HG02571 (cell line): Measurements from ENCODE around the gene DMKN.

Source experiments
- ATAC-seq: cut with Tn5 transposase; IDR thresholded peaks from one replicate; pipeline ENCODE4 v1.9.1; 2021; ENCODE audit warnings: mild to moderate bottlenecking, moderate library complexity; ENCODE audit not compliant: unreplicated experiment

DMKN gene, protein sequence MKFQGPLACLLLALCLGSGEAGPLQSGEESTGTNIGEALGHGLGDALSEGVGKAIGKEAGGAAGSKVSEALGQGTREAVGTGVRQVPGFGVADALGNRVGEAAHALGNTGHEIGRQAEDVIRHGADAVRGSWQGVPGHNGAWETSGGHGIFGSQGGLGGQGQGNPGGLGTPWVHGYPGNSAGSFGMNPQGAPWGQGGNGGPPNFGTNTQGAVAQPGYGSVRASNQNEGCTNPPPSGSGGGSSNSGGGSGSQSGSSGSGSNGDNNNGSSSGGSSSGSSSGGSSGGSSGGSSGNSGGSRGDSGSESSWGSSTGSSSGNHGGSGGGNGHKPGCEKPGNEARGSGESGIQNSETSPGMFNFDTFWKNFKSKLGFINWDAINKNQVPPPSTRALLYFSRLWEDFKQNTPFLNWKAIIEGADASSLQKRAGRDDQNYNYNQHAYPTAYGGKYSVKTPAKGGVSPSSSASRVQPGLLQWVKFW

DNA sequence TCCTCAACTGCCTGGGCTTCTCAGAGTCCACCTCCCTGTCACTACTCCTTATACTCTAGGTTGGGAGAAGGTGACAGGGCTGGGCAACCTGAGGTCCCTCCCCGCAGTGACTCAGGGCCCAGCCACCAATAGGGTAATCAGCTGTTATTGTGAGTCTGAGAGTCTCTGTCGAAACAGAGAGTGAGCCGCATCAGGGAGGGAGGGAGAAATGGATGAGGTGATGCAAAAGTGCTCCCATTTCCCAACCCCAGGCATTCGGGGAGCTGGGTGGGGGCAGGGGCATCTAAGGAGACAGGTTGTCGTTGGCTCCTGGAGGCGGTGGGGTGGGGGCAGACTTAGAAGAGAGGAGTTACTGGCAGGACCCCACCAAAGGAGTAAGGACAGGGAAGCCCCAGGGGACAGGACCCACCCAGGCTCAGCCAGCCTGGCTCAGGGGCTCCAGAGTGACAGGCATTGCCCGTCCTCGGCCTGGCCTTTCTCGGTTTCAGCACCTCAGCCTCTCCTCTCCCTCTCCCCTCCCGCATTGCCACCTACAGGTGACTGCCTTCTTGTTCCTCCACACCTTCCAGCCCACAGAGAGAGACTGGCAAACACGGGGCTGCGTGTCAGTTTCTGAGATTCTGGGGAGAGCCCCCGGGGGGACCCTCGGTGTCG lies at the start of gene DMKN:
Gene DMKN, minus strand, starts transcription at position 22 of the 654 bp plus-strand sequence. CDS start 174 bp downstream, outside the sequence.
- ATAC-seq = no peak

DNA sequence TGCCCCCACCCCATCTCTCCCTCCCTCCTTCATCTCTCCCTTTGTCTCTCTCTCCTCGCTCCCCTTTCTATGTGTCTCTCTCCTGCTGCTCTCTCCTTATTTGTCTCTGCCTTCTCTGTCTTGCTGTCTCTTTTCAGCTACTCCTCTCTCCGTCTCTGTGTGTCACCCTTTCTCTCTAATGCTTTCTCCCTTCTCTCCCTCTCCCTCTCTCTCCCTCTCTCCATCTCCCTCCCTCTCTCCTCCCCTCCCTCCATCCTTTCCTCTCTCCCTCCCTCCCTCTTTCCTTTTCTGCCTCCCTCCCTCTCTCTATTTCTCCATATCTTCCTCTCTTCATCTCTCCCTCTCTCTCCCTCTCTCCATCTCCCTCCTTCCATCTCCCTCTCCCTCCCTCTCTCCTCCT lies 49.3 kb upstream of the DMKN start:
- no peak for ATAC-seq

DNA sequence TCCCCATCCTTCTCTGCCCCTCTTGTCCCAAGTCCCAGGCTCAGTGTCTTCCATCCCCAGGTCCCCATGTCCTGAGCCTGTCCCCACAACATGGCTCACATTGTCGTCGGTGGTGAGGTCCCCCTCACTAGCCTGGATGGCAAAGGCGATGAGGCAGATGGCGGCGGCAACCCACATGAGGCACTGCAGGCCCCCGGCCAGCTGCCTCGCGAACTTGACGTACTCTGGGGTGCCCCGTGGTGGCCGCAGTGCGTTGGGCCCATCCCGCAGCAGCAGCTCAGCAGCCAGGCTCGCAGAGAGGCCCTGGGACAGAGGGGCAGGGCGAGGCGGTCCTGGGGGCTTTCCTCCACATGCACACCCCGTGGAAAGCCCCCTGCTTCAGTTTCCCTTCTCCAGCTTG lies 48.9 kb upstream of the DMKN start:
- ATAC-seq = no peak

GRCh38 chr19:35561436-35561835 lies 48.0 kb upstream of the DMKN start:
- ATAC-seq = no peak

GRCh38 chr19:35560677-35561076 lies 47.2 kb upstream of the DMKN start:
- no peak for ATAC-seq

DNA sequence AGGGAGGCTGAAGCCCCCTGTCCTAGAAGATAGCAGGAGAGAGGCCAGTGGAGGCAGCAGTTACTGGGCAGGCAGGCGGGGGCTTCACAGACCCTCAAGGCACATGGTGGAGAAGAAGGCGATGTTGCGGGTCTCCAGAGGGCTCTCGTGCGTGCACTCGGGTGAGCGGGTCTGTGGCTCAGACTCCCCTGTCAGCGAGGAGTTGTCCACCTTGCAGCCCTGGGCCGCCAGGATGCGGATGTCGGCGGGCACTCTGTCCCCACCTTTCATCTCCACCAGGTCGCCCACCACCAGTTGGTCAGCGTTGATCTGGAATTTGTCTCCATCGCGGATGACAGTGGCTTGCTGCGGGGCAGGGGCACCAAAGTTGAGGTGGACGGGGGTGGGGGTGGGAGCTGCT lies 46.8 kb upstream of the DMKN start:
- ATAC-seq = no peak

- no peak for ATAC-seq
These were observed 46.3 kb upstream of the DMKN start for GRCh38 chr19:35559781-35560180.

DNA sequence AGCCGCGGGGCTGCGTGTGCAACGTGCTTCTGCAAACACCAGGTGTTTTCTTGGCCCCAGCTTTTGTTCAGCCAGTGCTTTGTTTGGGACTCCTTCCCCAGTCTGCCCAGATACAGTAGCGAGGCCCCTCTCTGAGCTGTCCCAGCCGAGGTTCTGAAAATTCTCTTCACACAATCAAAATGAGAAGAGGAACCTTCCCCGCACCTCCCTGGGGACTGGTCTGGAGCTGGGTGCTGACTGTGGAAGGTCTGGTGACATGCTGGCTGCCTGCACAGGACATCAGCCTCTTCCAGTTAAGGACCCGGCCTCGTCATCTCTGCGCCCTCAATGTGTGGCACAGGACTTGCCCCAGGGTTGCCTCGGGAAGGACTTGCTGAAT lies 45.8 kb upstream of the DMKN start:
- ATAC-seq = no peak

DNA sequence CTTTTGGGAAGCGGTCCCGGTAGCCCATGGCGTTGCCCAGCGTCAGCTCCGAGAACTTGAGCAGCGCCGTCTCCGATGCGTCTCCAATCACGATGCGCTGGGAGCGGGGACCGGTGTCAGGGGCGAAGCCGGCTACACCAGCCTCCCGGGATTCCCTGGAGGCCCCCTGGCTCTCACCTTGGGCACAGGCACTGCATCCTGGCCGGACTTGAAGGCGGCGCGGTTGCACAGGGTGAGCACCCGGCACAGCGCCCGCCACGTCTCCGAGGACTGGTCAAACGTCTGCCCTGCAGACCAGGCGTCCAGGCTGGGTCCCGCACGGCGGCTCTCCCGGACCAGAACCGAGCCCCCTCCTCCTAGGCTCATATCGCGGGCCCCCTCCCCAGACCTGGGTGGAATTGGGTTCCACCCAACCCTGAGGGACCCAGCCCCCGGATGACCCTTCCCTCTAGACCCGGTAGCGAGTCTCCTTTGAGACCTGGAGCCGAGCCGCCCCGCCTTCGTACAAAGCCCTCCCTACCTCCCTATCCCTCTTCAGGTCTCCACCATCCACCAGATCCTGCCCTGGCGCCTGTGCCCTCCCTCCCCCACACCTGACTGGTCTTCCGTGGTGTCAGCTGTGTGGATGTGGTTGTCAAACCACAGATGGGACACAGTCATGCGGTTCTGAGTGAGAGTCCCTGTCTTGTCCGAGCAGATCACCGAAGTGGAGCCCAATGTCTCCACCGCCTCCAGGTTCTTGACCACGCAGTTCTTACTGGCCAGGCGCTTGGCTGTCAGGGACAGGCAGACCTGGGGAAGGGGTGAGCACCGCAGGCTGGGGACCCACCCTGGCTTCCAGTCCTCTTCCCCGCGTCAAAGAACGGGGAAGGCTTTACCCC lies 45.2 kb upstream of the DMKN start:
- no peak for ATAC-seq

DNA sequence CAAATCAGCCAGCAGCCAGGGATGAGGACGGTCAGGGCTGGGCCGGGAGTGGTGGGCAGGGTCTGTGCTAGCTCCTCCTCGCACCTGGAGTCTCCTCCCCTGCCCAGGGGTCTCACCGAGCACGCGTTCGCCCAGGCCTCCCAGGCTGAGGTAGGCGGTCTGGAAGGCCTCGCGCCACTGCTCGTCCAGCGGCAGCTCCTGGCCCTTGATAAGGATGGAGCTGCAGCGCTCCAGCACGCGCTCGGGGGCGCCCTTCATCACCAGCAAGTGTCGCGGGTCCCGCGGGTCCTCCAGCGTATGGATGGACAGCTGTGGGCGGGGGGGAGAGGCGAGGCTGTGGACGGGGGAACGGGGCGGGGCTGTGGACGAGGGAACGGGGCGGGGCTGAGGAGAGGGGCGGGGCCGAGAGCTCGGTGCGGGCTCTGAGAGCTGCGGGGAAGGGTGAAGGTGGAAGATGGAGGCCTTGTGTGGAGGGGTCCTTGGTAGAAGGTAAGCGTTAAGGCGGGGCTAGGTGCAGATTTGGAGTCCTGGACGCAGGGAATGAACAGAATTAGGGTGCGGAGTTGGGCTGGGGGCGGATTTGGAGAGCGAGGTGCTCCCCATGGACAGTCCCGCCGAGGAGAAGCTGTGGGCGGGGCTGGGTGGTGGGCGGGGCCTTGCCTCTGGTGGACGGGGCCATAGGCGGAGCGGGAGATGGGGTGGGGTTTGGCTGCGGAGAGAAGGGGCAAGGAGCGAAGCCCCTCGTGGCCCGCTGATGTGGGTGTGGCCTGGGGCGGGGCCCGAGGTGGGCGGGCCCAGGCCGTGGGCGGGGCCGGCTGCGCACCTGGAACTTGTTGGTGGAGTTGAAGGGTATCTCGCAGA lies 44.3 kb upstream of the DMKN start:
- no peak for ATAC-seq

GRCh38 chr19:35556846-35557538 lies 43.5 kb upstream of the DMKN start:
- no peak for ATAC-seq

DNA sequence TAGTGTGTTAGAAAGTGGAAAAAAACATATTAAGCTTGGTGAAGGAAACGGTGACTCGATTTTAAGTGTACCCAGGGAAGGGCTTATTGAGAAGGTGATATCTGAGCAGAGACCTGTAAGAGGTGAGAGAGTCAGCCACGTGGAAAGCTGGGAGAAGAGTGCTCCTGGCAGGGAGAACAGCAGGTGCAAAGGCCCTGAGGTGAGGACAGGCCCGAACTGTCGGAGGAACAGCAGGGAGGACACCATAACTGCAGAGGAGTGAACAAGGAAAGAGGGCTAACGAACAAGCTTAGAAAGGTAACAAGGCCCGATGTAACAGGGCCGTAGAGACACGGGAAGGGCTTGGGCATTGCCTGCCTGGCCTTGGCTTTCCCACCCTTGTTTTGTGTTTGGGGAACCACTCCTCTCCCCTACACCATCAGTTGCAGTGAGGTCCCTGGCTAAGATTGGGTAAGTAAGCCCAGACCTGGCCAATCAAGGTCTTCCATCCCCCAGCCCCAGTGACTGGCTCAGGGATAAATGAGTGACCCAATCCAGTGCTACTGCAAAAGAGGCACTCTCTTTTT lies 42.7 kb upstream of the DMKN start:
- no peak for ATAC-seq

GRCh38 chr19:35555301-35556005 lies 42.0 kb upstream of the DMKN start:
- no peak for ATAC-seq

DNA sequence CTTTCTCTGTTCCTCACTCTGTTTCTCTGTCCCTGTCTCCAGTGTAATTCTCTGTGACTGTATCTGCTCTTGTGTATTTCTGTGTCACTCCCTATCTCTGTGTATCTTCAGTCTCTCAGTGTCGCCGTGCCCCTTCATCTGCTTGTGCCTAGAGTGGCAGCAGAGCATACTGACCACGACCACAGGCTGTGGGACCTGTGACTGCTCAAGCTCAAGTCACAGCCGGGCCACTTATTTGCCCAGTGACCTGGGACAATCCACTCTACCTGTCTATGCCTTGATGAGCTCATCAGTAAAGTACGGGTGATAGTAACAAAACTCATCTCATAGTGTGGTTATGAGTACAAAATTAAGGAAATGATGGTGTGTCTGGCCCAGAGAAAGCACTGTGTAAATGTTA lies 40.6 kb upstream of the DMKN start:
- no peak for ATAC-seq

DNA sequence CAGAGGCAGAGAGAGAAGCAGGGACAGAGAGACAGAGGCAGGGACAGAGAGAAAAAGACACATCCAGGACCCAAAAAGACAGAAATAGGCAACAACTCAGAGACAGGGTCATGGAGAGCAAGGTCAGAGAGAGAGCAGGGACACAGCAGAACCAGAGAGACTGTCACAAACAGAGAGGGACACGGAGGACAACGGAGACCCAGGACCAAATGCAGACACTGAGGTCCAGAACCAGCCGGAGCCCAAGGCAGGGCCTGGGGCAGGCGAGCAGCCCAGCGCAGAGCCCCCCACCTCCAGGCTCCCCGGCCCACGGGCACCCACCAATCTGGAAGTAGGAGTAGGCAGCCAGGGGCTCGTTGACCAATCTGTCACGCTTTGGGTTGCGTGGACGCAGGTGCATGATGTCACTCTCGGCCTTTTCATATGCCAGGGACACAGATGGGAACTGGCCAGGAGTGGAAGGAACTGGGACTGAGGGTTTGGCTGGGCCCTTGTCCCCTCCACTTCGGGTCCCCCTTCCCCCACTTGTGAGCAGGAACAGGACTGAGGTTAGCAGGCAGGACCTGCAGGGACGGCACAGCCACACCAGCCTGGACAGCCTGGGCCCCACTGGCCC lies 40.0 kb upstream of the DMKN start:
- no peak for ATAC-seq

- ATAC-seq = no peak
These were observed 39.3 kb upstream of the DMKN start for GRCh38 chr19:35552534-35553384.

- ATAC-seq = no peak
These were observed 37.8 kb upstream of the DMKN start for GRCh38 chr19:35551091-35551810.
